ENCODE results near the gene CLCNKA. TPM values are rescaled to one million over a fixed set of nuclear protein-coding genes. Genes with fewer than 3 reads are reported as not detected.

CLCNKA gene
- total RNA-seq, 1 experiment from 2014 or later: 0.10 TPM

DNA sequence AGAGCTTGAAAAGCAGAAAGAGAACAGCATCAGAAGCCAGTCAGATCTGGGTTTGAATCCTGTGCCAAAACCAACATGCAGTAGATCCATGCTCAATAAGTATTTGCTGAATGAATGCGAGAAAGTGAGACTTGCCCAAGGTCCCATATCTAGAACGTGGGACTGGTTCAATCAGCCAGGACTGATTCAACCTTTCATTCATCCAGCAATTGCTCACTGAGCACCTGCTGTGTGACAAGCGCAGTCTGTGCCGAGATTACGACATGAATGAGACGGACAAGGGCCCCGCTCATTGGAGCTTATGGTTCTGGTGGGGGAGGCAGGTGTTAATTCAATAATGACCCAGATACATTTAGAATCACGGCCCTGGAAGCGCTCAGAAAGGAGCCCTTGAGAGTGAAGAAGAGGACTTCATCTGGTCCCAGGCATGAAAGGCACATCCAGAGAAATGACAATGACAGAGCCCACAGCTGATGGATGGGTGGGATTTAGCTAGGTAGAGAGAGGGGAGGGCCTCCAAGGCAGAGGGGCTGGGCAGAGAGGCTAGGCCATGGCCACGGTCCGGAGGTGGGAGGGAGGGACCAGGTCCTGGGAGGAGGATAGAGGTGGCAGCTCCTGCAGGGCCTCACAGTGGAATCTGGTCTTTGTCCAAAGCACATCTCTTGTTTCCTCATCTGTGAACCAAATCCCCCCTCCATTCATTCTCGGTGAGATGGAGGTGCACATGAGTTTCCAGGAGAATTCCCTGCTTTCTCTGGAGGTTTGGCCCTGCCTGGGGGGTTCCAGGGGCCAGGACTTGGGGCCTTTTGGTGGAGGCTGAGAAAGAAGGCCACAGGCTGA is 55.8 kb downstream of the CLCNKA start (continued):
- no peak for TF ChIP-seq SIN3A (IDR thresholded peaks at IDR 0.05; ENCODE audit: low read depth)

DNA sequence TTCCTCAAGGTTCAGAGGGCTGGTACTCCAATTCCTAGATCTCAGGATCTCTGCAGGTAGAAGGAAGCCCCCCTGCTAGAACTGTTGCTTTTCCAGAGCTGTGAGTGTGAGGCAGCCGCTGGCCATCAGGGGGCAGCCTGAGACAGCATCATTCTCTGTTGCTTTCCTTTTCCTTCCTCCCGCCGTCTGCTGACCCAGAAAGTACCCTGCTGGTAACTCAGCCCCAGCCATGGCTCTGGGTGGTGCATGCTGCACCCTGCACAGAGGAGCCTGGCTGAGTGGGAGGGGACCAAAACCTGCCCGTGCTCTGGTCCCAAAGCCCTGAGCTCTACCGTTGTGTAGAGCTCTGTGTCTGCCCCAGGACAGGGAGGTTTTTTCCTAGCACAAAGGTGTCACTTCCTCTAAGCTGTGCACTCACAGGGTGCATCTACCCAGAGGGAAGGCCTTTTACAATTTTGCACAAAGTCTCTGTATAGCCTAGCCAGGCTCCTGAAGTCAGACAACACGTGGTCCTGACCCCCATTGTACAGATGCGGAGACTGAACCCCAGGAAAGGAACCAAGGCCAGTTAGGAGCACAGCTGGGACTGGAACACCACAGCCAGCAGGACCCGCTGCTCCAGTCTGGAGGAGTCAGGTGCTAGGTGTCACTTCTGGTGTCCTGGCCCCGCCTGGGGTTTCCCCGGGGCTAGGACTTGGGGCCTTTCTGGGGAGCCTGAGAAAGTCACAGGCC is 57.3 kb downstream of the CLCNKA start:
- CTCF ChIA-PET: interaction anchor here (0.9 to 7.9 kb wide), 18 partner anchors 8 to 360 kb away, joined by 3 to 222 read pairs (median 3); partner anchors contain the start of gene EPHA2
- DNase-seq (ENCODE audit: low read depth, low spot score): no peak
- Histone ChIP-seq H2AFZ (ENCODE audit: low read depth, low read length, poor library complexity, severe bottlenecking) (peak overlapping the region; percentile 68), H3K4me2 (ENCODE audit: low read length) (peak overlapping the region; percentile 69), H3K4me1 (ENCODE audit: control insufficient read depth in 1 of 2, insufficient read depth in 2 of 2, low read length in 2 of 2) (peaks cover 30 to 66% of the 10 kb centered on the region in 2 experiments), H3K9me3 (ENCODE audit: control insufficient read depth in 1 of 2, insufficient read depth in 1 of 2, low read depth in 1 of 2, low read length in 2 of 2) (no peaks in the 10 kb centered on the region), H3K9me2 (ENCODE audit: insufficient read depth) (no peaks in the 10 kb centered on the region), H3K27ac (ENCODE audit: low read depth, low read length) (peak overlapping the region; percentile 31; the same call in 1 of the 2 replicates), H3K9ac (ENCODE audit: low read length) (peak overlapping the region; percentile 23; the same call in 1 of the 2 replicates), H4K20me1 (ENCODE audit: insufficient read depth) (no peaks in the 10 kb centered on the region), H3K27me3 (ENCODE audit: insufficient read depth, low read length) (no peaks in the 10 kb centered on the region), H3K79me2 (ENCODE audit: insufficient read depth, low read length) (no peaks in the 10 kb centered on the region), H3K36me3 (ENCODE audit: control insufficient read depth in 1 of 2, insufficient read depth in 2 of 2, low read length in 2 of 2) (no peaks in the 10 kb centered on the region), H3K4me3 (replicated peaks in 1 of 2; ENCODE audit: low read depth in 1 of 2, low read length in 2 of 2) (no peak overlapping the region)
- RAD21 ChIA-PET (ENCODE audit: low non-redundant PET in 1 of 2, low total read pairs in 2 of 2, uncharacterized antibody in 2 of 2, unreplicated experiment in 2 of 2): interaction anchor here (0.6 to 2.5 kb wide), 14 partner anchors 66 to 284 kb away, joined by 3 to 26 read pairs (median 3); partner anchors contain the start of gene CPLANE2 (in 1 of the 2)
- intact Hi-C loops (cut with micrococcal nuclease): loop anchor here (1.0 to 2.0 kb wide), 4 partner anchors 66 to 284 kb away; no protein-coding TSS in a partner anchor
- BruUV-seq (replicated peaks): no TSS peak
- POLR2A ChIA-PET: interaction anchor here (0.9 to 4.4 kb wide), 2 partner anchors 77 to 108 kb away, joined by 3 to 31 read pairs; partner anchors contain the start of gene EPHA2
- peak; percentile 58 for ATAC-seq
- TF ChIP-seq YY1 (IDR thresholded peaks at IDR 0.05; ENCODE audit: extremely low read depth, insufficient replicate concordance, low read depth, low read length): peak; percentile 11
- TF ChIP-seq EZH2 (IDR thresholded peaks at IDR 0.05): no peak
- TF ChIP-seq, protein P1, sequence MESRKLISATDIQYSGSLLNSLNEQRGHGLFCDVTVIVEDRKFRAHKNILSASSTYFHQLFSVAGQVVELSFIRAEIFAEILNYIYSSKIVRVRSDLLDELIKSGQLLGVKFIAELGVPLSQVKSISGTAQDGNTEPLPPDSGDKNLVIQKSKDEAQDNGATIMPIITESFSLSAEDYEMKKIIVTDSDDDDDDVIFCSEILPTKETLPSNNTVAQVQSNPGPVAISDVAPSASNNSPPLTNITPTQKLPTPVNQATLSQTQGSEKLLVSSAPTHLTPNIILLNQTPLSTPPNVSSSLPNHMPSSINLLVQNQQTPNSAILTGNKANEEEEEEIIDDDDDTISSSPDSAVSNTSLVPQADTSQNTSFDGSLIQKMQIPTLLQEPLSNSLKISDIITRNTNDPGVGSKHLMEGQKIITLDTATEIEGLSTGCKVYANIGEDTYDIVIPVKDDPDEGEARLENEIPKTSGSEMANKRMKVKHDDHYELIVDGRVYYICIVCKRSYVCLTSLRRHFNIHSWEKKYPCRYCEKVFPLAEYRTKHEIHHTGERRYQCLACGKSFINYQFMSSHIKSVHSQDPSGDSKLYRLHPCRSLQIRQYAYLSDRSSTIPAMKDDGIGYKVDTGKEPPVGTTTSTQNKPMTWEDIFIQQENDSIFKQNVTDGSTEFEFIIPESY (IDR thresholded peaks at IDR 0.05; ENCODE audit: extremely low read depth, insufficient replicate concordance, low read length): no peak
- TF ChIP-seq ZNF274 (IDR thresholded peaks at IDR 0.05; ENCODE audit: low read depth, low read length): no peak
- TF ChIP-seq RAD21 (IDR thresholded peaks at IDR 0.05; ENCODE audit: low read depth): no peak
- no peak for TF ChIP-seq EGR1 (IDR thresholded peaks at IDR 0.05; ENCODE audit: low read depth)
- no peak for TF ChIP-seq JUND (IDR thresholded peaks at IDR 0.05)
- TF ChIP-seq POLR2A (IDR thresholded peaks at IDR 0.05; ENCODE audit: borderline replicate concordance, extremely low read depth, insufficient read depth, insufficient read length): no peak
- TF ChIP-seq, protein P2, sequence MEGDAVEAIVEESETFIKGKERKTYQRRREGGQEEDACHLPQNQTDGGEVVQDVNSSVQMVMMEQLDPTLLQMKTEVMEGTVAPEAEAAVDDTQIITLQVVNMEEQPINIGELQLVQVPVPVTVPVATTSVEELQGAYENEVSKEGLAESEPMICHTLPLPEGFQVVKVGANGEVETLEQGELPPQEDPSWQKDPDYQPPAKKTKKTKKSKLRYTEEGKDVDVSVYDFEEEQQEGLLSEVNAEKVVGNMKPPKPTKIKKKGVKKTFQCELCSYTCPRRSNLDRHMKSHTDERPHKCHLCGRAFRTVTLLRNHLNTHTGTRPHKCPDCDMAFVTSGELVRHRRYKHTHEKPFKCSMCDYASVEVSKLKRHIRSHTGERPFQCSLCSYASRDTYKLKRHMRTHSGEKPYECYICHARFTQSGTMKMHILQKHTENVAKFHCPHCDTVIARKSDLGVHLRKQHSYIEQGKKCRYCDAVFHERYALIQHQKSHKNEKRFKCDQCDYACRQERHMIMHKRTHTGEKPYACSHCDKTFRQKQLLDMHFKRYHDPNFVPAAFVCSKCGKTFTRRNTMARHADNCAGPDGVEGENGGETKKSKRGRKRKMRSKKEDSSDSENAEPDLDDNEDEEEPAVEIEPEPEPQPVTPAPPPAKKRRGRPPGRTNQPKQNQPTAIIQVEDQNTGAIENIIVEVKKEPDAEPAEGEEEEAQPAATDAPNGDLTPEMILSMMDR (IDR thresholded peaks at IDR 0.05 in 2 of 3, conservative IDR thresholded peaks at IDR 0.05 in 1 of 3; ENCODE audit: borderline replicate concordance in 1 of 3, insufficient read depth in 1 of 3, low read depth in 2 of 3, low read length in 2 of 3): peak in 2 of 3 experiments; percentile 93 to 94; a peak in 4 of 6 replicates
